Activated CD4-positive, alpha-beta T cell treated with anti-CD3 and anti-CD28 coated beads, Interleukin-2, amount 50 U/mL, for 24 hours (primary cell): ENCODE measurements around the gene FXYD5.
"Not testable (repeated sequence)": the region's sequence is repeated elsewhere in the genome, so short reads cannot be mapped to it uniquely, and the experiment has no call there.

ENCODE experiments used
- DNase-seq, 2 donors: peaks; one replicate each; pipeline ENCODE4 v3.0.0-alpha.2; 2020; ENCODE audit warnings: low read depth in 1 of 2, low spot score in 1 of 2

The FXYD5 gene

DNA sequence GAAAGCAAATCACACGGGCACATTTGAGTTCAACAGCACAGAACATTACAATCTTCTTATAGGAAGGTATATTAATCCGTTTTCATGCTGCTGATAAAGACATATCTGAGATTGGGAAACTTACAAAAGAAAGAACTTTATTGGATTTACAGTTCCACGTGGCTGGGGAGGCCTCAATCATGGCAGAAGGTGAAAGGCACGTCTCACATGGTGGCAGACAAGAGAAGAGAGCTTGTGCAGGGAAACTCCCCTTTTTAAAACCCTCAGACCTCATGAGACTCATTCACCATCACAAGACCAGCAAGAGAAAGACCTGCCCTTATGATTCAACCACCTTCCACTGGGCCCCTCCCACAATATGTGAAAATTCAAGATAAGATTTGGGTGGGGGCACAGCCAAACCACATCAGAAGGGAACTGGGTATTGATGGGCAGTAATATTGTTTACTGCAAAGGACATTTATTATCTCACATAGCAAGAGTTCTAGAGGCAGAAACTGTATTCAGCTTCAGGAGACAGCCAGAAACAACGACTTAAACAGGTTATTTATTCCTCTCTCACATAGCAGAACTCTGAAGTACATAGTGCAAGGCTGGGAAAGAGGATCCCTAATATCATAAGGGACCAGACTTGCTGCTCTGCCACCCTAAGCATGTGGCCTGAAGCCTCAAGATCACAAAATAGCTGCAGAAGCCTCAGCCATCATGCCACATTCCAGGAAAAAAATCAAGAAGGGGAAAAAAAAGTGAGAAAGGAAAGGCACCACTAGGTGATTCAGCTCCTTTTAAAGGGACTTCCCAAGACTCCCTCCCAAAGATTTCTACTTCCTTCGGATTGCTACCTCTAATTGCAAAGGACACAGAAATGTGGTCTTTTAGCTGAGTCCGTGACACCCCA lies 23.1 kb downstream of the FXYD5 start:
- no peak for DNase-seq

DNA sequence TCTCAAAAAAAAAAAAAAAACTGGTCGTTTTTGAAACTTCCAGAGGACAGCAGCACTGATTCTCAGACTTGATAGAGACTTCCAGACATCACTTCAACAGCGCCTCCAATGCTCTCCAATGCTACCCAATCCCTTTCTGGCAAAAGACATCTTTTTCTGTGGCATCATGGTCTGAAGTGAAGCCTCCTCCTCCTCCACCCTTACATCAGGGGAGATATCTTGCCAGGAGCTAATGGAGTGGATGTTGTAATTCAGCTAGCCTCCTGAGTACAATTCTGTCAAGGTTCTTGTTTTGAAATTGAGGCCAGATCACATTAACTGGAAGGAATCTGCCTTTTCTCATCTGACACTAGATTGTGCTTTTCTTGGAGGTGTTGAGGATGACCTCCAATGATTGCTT lies 24.2 kb downstream of the FXYD5 start:
- DNase-seq, result no peak

DNA sequence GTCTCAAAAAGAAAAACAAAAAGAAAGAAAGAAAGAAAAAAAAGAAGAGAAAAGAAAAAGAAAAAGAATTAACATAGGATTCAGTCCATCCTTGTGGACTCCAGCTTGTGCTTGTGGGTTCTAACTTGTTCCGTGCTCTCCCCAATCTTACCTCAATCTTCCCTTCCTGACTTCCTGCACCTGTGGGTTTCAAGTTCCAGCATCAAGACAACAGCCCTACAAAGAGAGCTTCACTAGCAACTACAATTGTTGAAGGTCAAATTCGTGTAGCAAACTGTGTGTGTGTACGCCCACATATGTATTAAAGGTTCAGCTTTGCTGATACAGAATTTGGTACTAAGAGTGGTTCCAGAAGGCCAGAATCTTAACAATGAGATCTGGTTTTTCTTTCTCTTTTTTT lies 25.3 kb downstream of the FXYD5 start:
- no peak for DNase-seq

DNA sequence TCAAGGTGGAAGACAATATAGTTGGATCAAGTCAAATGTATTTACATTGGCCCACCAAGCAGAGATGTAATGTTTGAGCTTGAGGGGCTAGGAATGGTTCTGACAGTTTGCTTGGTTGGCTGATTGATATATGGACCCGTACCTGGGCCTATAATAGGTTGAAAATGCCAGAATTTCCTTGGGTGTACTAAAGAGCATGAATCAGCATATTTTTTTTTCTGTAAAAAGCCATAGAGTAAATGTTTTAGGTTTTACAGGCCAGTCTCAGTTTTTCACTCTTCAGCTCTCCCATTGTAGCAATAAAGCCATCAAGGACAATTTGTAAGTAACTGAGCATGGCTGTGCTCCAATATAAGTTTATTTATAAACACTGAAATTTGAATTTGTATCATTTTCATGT lies 26.9 kb downstream of the FXYD5 start:
- no peak for DNase-seq

DNA sequence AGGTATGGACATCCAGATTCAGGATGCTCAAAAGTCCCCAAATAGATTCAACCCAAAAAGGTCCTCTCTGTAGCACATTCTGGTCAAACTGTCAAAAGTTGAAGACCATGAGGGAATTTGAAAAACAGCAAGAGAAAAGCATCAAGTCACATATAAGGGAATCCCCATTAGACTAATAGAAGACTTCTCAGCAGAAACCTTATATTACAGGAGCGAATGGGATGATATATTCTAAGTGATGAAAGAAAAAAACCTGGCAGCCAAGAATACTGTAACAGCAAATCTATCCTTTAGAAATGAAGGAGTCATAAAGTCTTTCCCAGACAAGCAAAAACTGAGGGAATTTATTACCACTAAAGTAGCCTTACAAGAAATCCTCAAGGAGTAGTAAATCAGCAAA lies 29.7 kb downstream of the FXYD5 start:
- no peak for DNase-seq

DNA sequence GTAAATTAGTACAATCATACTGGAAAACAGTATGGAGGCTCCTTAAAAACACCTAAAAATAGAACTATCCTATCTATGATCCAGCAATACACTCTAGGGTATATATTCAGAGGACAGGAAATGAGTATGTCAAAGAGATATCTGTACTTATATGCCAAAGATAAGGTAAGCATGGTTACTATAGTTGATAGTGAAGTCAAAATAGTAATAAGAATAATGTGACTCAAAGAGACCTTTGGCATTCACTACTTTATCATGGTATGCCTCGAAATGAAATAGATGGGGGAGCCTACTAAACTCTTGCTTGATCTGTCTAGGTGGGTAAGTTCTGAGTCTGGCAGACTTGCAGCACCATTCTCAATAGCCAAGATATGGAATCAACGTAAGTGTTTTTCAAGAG lies 30.3 kb downstream of the FXYD5 start:
- DNase-seq, result no peak

DNA sequence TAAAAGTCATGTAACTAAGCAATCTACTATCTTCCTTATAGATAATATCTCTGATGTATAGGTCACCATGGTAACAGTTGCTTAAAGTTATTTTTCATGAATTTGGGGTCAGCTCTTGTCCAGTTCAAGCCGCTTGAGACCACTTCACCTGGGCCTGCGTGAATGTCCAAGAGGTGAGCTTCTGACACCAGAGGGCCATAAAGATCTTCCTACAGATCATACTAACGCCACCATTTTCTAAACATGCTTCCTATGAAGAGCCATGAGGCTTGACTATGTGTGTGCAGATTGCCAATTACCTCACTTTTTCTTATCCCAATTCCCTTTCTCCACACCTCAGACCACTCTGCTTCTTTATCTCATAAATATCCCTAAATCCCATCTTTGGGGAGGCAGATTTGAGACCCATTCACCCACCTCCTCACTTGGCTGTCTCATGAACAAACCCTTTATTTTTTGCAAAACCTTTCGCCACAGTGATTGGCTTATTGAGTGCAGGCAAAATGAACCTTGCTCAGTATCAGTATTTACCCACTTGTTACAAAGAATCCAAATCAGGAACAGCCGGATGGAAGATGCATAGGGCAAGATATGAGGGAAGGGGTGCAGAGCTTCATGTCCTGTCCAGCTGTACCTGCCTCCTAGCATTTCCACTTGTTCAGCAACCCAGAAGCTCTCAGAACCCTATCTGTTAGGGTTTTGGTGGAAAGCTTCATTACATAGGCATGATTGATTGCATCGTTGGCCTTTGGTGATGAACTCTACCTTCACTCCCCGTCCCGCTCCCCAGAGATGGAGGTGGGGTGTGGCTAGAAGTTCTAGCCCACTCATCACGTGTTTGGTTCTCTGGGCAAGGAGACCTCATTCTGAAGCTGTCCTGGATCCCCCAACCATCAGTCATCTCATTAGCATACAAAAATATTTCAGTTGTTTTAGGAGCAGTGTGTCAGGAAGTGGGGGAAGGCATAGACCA lies 39.8 kb downstream of the FXYD5 start:
- DNase-seq, result no peak

DNA sequence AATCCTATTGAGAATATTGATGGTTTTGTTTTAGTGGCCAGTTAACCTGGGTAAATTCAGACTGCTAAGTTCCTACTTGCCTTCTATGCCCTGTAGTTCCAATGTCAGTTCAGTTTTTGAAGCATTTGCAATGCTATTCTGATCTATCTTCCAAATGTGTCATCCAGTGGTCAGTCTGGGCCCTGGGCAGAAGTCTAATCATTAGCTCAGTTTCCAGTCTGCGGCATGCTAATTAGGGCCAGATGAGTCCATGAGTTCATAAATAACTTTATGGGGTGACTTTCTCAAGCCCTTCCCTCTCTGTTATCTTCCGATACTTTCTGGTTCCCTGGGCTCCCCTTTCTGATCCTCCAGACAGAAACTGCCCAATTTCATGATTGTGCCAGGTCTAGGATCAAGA lies 41.3 kb downstream of the FXYD5 start:
- no peak for DNase-seq

DNA sequence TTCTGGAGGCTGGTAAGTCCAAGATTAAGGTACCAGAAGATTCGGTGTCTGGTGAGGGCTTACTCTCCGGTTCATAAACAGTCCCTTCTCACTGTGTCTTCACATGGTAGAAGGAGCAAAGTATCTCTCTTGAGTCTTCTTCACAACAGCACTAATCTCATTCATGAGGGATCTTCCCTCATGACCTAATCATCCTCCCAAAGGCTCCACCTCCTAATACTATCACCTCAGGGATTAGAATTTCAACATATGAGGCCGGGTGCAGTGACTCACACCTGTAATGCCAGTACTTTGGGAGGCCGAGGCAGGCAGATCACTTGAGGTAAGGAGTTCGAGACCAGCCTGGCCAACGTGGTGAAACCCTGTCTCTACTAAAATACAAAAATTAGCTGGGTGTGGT lies 42.3 kb downstream of the FXYD5 start:
- not testable (repeated sequence) for DNase-seq

DNA sequence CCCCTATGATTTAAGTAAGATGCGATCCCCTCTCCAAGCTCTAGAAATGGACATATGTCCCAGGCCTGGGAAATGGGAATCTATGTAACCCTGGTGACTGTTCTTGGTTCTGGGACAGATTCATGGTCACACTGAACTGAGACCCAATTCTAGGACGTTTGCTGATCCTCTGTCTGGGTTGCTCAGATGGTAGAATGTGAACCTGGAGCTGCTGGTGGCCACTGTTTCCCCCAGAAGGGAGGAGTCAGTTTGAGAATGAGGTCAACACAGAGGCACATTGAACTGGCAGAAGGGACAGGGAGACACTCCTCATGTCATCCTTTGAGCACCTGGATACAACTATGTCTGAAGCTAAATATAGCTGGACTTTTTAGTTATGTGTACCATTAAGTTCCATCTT lies 44.9 kb downstream of the FXYD5 start:
- no peak for DNase-seq

DNA sequence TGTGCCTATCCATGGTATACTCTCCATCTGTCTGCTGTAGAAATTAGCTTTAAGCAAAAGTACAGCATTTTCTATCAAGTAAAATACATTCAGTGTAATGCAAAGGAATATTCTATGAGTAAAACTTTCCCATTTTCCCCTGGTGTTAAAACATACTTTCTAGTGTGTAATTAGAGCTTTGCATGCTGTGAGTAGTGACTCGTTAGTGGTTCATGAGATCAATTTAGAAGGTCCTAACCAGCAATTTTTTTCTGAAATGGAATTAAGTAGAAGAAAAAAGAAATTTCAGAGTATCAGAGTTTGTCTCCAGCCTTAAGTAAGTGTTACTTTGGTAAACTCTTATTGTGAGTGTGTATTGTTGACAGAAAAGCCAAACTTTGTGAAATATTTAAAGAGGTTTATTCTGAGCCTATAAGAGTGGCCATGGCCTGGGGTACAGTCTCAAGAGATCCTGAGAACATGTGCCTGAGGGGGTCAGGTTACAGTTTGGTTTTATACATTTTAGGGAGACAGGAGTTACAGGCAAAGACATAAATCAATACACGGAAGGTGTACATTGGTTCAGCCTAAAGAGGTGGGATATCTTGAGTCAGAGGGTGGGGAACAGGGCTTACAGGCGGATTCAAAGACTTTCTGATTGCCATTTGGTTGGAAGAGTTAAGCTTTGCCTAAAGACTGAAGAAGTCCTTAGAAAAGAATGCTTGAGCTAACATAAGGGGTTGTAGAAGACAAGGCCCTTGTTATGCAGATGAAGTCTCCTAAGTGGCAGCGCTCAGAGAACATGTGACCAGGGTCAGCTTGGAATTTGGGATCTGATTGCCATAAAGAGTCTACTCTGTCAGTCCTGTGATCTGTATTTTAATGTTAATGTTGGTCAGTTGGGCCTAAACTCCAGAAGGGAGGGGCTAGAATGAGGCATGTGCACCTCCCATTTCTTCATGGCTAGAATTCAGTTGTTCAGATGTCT lies 48.5 kb downstream of the FXYD5 start:
- DNase-seq, result no peak

DNA sequence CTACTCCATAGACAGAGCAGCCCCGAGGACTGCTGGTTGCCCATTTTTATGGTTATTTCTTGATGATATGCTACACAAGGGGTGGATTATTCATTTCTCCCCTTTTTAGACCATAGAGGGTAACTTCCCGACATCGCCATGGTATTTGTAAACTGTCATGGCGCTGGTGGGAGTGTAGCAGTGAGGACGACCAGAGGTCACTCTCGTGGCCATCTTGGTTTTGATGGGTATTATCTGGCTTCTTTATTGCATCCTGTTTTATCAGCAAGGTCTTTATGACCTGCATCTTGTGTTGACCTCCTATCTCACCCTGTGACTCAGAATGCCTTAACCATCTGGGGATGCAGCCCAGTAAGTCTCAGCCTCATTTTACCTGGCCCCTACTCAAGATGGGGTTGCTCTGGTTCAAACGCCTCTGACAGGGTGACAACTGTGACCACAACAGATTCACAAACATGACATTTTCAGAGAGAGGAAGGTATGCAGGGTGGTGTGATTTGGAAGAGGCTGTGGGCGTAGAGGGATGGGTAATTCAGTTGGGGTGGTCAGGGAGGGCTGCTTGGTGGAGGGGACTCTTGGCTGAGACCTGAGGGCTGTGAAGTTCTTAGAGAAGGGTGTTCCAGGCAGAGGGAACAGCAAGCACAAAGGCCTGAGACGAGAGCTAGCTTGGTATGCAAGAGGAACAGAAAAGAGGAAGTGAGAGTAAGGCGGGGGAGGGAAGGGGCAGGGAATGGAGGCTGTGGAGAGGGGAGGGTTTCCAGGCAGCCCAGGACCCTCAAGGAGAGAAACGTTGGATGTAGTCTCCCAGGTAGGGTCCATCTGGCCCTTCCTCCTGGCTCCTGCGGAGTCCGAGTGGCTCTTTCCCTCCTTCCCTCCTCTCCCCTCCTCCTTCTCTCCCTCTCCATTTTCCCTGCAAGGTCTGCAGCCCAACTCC lies 50.5 kb downstream of the FXYD5 start:
- DNase-seq, result no peak

DNA sequence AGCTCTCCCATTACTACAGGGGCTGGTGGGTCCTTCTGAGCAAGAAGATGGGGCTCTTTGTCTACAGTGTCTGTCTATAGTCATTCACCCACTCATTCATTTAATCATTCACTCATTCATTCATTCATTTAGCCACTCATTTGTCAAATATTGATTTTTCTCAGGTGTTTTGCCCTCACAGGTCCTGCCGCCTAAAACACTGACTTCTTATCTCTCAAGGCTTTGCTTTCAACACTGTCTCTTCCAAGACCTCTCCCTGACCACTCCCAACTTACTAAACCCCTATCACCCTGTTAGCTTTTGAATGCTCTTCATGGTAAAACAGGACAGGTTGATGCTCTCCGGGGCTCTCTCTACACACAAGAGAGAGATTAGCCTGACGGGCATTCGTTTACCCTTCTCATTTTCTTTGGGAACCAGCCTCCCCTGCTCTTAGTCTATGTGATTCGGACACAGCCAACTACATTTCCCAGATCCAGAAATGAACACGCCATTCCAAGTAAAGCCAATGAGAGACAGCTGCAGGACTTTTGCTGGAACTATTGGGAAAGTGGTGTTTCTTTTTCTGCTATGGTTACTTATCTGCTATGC lies 51.3 kb downstream of the FXYD5 start:
- no peak for DNase-seq

DNA sequence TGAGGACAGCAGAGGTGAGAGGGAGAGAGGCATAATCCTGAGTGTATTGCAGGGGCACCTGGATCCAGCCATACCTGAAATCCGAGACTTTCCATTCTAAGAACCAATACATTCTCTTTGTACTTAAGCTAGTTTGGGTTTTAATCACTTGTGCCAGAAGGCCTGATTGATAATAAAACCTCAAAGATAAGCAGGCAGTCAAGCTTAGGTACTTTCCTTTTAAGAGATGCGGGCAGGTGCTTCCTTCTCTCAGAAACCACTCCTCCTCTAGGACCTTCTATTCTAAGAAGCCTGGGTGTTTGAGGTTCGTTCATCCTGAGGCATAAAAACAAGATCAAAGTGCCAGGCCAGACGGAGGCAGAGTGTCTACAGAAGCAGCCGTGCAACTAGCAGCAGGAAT lies 51.8 kb downstream of the FXYD5 start:
- DNase-seq, result peak in 1 of 2 donors; percentile 52

DNA sequence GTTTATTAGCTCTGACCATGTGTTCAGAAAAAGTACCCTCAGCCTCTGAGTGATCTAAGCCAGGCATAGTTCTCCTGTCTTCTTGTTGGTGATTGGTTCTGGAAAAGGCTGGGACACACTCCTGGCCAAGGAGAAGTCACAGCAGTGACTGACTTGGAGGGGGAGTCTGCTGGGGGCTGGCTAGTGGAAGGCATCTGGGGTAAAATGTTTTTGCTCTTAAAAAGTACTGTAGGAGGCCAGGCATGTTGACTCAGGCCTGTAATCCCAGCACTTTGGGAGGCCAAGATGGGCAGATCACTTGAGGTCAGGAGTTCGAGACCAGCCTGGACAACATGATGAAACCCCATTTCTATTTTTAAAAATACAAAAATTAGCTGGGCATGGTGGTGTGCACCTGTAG lies 52.3 kb downstream of the FXYD5 start:
- no peak for DNase-seq

DNA sequence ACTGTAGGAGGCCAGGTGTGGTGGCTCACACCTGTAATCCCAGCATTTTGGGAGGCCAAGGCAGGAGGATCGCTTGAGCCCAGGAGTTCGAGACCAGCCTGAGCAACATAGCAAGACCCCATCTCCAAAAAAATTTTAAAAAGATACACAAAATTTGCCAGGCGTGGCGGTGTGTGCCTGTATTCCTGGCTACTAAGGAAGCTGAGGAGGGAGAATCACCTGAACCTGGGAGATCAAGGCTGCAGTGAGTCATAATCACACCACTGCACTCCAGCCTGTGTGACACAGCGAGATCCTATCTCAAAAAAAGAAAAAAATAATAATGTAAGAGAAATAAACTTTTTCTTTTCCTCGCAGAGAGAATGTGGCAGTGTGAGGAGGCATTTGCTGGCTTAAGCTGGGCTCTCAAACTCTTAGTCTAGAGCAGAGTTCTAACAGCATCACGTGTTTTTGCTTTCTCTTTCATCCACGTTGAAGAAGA lies 52.9 kb downstream of the FXYD5 start:
- DNase-seq, result no peak

DNA sequence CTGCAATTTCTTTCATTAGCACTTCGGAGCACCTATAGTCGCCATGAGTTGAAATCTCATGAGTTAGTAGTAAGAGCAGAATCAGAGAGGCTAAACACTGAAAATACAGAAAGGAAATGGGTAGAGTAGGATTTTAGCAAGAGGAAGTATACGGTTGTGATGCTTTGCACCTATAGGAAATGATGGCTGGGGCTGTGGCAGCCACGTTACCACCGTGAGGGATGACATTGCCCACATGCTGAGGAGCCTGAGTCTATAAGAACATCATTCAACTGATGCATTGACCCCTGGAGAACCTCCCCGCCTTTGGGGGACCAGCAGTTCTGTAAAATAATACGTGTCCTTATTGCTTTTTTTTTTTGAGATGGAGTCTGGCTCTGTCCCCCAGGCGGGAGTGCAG lies 53.6 kb downstream of the FXYD5 start:
- no peak for DNase-seq

DNA sequence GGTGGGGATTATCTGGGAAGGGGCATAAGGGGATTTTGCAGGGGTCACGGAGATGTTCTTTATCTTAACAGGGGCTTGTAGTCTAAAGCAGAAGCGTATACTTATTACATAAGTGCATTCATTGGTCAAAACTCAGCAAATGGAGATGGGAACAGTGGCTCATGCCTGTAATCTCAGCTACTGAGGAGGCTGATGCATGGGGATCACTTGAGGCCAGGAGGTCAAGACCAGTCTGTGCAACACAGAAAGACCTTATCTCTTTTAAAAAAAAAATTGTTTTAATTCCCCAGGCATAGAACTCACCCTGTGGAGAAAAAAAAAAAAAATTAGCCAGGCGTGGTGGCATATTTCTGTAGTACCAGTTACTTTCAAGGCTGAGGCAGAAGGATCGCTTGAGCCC lies 55.1 kb downstream of the FXYD5 start:
- no peak for DNase-seq

DNA sequence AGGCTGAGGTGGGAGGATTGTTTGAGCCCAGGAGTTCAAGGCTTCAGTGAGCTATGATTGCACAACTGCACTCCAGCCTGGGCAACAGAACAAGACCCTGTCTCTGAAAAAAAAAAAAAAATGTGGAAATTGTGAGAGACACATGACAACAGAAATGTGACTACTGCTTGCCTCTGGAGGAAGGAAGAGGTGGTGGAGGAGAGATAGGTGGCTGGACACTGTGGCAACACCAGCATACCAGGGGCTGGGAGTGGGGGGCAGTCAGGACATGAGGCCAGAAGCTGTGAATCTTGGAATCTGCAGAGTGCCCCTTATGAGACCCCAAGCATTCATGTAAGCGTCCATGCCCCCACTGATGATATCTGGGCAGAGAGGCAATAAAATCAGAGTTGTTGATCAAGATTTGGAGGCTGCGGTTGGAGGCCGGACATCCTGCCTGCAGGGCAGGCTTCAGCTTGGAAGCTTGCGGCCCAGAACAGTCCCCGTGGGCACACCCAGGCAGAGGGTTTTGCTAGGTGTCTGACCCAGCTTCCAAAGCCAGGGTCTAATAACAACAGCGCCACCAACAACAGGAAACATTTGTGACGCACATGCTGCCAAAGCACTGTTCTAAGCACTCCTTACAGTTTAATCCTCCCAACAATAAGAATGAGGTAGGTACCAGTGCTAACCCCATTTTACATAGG lies 57.2 kb downstream of the FXYD5 start:
- peak in 1 of 2 donors; percentile 47 for DNase-seq
